GM21515 (cell line): ENCODE measurements around the gene LRRC70.
"Not testable (repeated sequence)": the region's sequence is repeated elsewhere in the genome, so short reads cannot be mapped to it uniquely, and the experiment has no call there.

Source experiments
- ATAC-seq: cut with Tn5 transposase; IDR thresholded peaks from one replicate; pipeline ENCODE4 v1.9.1; 2021; ENCODE audit not compliant: unreplicated experiment

Gene LRRC70

GRCh38 chr5:62605638-62606037 is 27.0 kb downstream of the LRRC70 start:
- ATAC-seq, result no peak

- ATAC-seq, result no peak
Observed at GRCh38 chr5:62606878-62607277, 28.3 kb downstream of the LRRC70 start.

GRCh38 chr5:62607615-62608014 is 29.0 kb downstream of the LRRC70 start:
- ATAC-seq, result no peak

DNA sequence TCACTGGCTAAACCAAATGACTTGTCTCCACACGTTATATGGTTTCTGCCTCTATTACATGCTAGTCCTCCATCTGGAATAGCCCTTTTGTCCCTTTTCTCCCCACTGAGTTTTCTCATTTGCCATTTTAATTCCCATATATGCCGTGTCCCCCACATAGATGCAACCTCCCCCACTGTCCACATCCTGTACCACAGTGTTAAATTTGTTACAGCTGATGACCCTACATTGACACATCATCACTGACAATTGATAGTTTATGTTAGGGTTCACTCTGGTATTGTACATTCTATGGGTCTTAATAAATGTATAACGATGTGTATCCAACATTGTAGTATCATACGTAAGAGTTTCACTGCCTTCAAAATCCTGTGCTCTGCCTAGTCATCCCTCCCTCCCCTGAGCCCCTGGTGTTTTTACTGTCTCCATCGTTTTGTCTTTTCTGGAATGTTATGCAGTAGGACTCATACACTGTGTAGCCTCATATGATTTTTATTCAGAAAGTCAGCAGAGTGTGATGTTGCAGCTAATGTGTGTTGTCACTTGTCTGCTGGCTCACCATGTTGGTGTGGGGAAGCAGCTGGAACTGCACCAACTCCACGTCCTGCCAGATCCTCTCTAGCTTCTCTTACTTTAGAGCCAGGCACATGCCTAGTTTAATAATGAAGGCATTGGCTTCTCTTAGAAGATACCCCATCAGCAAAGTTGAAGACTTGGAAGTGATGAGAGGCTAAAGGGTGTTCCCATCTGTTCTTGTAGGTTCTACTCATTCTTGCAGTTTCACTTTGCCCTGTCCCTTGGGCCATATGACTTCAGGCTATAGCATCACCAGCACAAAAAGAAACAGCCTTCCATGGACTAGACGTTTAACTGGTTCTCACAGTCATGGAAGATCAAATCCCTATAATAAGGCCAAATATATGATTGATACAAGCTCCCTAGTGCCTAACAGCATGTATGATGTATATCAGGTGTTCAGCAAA is 30.2 kb downstream of the LRRC70 start:
- ATAC-seq, result no peak

DNA sequence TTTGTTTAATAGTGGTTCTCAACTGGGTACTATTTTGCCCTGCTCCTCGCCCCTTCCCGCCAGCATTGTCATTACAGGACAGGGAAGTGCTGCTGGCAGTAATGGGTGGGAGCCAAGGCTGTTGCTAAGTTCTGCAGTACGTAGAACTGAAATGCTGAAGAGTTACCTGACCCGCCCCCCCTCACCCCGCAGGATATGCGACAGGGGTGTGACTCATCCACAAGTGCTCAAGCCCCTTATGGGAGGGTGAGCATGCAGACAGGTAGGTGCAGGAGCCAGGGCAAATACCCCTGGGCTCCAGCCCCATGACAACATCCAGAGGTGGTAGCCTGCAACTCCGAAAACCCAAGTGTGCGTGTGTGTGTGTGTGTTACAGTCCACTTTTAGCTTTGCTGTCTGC is 35.7 kb downstream of the LRRC70 start:
- no peak for ATAC-seq

DNA sequence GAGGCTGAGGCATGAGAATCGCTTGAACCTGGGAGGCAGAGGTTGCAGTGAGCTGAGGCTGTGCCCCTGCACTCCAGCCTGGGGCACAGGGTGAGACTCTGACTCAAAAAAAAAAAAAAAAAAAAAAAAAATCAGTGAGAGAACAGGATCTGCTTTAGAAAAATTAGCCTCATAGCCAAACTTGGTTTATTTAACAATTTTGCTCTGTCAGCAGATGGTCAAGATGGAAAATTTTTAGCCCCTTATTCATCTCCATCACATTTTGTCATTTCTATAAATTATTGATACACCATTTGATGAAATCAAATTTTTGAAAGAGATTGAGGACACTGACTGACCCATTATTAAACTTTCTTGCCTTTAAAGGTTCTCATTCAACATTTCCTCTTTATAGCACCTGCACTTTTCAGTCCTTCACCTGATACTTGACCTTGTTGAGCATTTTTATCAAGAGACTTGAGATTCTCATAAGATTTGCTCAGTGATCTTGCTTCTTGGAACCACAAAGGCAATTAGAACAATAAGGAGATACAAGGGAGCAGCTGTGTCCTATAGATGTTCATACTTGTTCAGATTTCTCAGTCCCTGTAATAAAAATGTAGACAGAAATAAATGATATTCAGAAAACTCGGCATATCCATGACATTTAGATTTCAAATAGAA is 38.1 kb downstream of the LRRC70 start:
- ATAC-seq, result no peak

DNA sequence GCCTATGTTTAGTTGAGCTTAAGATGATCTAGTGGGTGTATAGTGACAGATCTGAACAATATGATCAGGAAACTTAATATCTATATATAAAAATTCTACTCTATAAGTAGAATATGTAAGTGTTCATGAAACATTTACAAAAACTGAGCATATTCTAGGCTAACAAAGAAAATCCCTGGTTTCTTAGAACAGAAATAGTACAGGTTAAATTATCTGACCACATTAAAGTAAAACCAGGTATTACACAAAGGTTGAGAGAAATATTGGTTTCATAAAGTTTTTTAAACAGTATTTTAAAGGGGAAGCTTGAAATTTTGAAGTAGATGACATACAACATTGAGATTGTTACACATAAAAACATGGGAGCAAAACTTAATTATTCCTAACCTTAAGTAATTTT is 39.3 kb downstream of the LRRC70 start:
- no peak for ATAC-seq

GRCh38 chr5:62620761-62621160 is 42.1 kb downstream of the LRRC70 start:
- ATAC-seq, result no peak

GRCh38 chr5:62621280-62621679 is 42.7 kb downstream of the LRRC70 start:
- ATAC-seq, result no peak

GRCh38 chr5:62623271-62623670 is 44.7 kb downstream of the LRRC70 start:
- ATAC-seq, result no peak

- ATAC-seq, result not testable (repeated sequence)
Observed at GRCh38 chr5:62624436-62624835, 45.8 kb downstream of the LRRC70 start.

DNA sequence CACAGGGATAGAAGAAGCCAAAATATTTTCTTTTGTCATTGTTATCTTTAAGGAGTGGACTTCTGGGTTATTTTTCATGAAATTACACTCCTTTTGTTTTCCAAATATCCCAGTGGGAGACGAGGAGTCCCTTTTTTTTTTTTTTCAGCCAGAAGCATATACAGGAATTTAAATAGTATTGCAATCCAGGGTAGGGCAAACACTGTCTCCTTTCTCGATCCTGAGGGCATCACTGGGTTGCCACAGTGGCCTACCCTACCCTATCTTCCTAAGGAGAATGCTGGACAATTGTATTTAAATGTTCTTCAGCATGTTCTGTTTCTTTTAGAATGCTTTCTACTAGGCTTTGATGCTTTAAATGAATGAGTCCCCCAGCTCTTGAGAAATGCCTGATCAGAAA is 47.9 kb downstream of the LRRC70 start:
- no peak for ATAC-seq

- ATAC-seq, result no peak
Observed at GRCh38 chr5:62627121-62627520, 48.5 kb downstream of the LRRC70 start.

DNA sequence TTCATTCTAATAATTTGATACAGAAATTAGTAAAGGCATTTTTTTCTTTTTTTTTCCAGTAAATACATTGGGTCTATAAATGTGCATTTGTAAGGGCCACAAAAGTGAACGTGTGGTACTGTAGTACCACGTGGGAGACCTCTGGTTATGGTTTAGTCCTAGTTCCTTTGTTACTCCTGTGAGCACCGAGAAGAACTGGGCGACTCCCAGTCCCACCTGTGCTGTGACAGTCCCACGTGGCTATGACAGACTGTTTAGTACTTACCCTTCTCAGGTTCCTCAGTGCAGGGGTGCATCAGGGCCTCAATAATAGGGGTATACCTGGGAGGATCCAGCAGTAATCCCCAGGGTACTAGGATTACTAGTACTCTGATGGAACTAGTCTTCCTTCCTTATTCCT is 49.3 kb downstream of the LRRC70 start:
- no peak for ATAC-seq
